Activated CD8-positive, alpha-beta memory T cell treated with anti-CD3 and anti-CD28 coated beads for 1 hour (primary cell): Measurements from ENCODE around the gene LAMP1.
"Not testable (repeated sequence)": the region's sequence is repeated elsewhere in the genome, so short reads cannot be mapped to it uniquely, and the experiment has no call there.

ENCODE experiments used
- DNase-seq, 2 donors: peaks; one replicate each; pipeline ENCODE4 v3.0.0-alpha.2; 2020; ENCODE audit warnings: low read depth in 1 of 2; ENCODE audit errors: extremely low read depth in 1 of 2

The LAMP1 gene

GRCh38 chr13:113354831-113355610, 58.0 kb downstream of the LAMP1 start:
- DNase-seq: no peak

GRCh38 chr13:113355621-113356020, 58.6 kb downstream of the LAMP1 start:
- DNase-seq: no peak

GRCh38 chr13:113356596-113356995, 59.6 kb downstream of the LAMP1 start:
- no peak for DNase-seq

- DNase-seq: no peak
Observed at GRCh38 chr13:113357529-113357928, 60.5 kb downstream of the LAMP1 start.

- no peak for DNase-seq
Observed at GRCh38 chr13:113358653-113359190, 61.7 kb downstream of the LAMP1 start.

GRCh38 chr13:113359571-113359970, 62.5 kb downstream of the LAMP1 start:
- DNase-seq: no peak

GRCh38 chr13:113360446-113360845, 63.4 kb downstream of the LAMP1 start:
- DNase-seq: no peak

GRCh38 chr13:113361406-113361805, 64.4 kb downstream of the LAMP1 start:
- no peak for DNase-seq

- DNase-seq: no peak
Observed at GRCh38 chr13:113364311-113364889, 67.4 kb downstream of the LAMP1 start.

- DNase-seq: no peak
Observed at GRCh38 chr13:113364901-113365582, 68.0 kb downstream of the LAMP1 start.

GRCh38 chr13:113365583-113365970, 68.5 kb downstream of the LAMP1 start:
- no peak for DNase-seq

- DNase-seq: no peak
Observed at GRCh38 chr13:113365971-113366588, 69.0 kb downstream of the LAMP1 start.

- DNase-seq: no peak
Observed at GRCh38 chr13:113367020-113367560, 70.1 kb downstream of the LAMP1 start.

- no peak for DNase-seq
Observed at GRCh38 chr13:113367771-113368170, 70.7 kb downstream of the LAMP1 start.

- not testable (repeated sequence) for DNase-seq
Observed at GRCh38 chr13:113368353-113368752, 71.3 kb downstream of the LAMP1 start.

- DNase-seq: no peak
Observed at GRCh38 chr13:113369189-113369588, 72.2 kb downstream of the LAMP1 start.

- DNase-seq: no peak
Observed at GRCh38 chr13:113369881-113370280, 72.8 kb downstream of the LAMP1 start.

GRCh38 chr13:113371061-113371460, 74.0 kb downstream of the LAMP1 start:
- DNase-seq: no peak

- DNase-seq: not testable (repeated sequence)
Observed at GRCh38 chr13:113371701-113372100, 74.7 kb downstream of the LAMP1 start.
